GM04504 (cell line): ENCODE measurements around the gene RNF44.
A peak's percentile ranks its signal among the peaks of the same experiment; 100 is the strongest.
"Not testable (repeated sequence)": the region's sequence is repeated elsewhere in the genome, so short reads cannot be mapped to it uniquely, and the experiment has no call there.

ENCODE experiments used
- DNase-seq: peaks from one replicate; pipeline ENCODE4 v3.0.0-alpha.2; 2012; ENCODE audit warnings: low read depth

Gene RNF44

DNA sequence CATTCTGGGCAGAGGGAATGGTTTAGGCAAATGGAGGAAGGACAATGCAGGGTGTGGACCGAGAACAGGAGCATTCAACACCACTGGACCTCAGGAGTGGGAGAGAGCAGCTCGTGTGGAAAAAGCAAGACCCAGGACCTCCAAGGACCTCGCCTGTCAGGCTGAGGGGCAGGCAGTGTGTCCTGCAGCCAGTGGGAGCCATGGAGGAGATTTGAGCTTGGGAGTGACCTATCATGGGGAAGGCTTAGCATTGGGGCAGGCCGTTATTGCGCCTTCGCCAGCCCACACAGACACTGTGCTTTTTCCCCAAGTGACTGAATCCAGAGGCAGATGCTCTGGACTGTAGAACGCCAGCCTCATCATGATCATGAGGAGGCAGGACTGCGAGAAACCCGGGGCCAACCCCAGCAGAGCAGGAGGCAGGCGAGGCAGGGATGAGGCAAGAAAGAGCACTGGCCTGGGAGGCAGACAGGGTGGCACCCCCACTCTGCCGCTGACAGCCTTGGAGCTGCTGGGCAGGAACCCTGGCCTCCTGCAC, 15.2 kb upstream of the RNF44 start:
- no peak for DNase-seq

- not testable (repeated sequence) for DNase-seq
Measured at GRCh38 chr5:176550937-176551336, 13.7 kb upstream of the RNF44 start.

DNA sequence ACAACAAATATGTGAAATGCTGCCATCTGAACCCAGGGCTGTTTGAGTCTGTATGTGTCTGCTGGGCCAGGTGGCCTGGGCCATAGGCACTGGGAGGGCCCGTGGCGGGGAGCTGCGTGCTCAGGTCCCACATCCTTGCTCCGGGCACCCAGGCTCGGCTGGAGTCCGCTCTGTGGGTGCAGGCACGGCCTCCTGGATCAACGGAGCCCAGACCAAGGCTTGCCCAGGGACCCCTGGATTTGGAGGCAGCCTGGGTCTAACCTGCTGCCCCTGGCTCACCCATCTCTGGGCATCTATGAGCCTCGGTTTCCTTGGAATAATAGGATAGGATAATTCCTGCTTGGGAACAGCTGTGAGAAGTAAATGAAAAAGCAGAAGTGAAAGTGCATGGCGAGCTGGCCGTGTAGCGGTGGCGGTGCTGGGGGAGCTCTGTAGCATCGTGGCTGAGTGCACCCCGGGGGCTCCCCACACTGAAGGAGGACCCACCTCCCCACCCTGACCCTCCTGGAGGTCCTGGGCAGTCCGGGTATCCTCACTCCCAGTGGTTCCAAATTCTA, 13.2 kb upstream of the RNF44 start:
- DNase-seq: no peak

DNA sequence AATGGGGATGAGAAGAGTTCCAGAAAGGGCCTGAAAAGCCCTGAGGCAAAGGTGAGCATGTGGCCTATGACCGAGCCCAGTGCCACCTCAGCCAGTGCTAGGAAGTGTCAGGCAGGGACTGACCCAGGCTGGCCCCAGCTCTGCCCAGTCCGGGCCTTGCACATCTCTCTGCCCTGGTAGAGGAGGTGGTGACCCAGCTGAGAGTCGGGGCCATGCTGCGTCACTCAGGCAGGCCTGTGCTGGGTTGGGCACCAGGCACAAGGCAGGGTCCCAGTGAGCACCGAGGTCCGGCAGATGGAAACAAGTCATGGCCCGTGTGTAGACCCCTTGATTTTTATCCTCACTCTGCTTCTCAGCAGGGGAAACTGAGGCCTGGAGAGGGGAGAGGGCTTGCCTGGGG, 12.7 kb upstream of the RNF44 start:
- no peak for DNase-seq

GRCh38 chr5:176548967-176549444, 11.8 kb upstream of the RNF44 start, which contains the start of gene CDHR2:
Gene CDHR2, plus strand, starts transcription at chr5:176549342. Its CDS starts 16,011 bp downstream, at chr5:176565353.
- no peak for DNase-seq

DNA sequence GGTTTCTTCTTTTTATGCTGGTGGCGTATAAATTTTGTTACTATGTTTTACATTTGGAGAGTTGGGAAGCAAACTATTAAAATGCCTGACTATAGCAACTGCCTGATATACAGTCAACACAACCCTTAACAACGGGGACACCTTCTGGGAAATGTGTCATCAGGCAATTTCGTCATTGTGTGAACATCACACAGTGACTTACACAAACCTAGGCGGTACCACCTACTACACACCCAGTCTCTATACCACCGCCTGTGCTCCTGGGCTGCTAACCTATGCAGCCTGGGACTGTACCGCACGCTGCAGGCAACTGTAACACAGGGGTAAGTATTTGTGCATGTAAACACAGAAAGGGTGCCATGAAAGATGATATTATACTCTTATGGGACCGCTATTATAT, 10.6 kb upstream of the RNF44 start:
- no peak for DNase-seq

DNA sequence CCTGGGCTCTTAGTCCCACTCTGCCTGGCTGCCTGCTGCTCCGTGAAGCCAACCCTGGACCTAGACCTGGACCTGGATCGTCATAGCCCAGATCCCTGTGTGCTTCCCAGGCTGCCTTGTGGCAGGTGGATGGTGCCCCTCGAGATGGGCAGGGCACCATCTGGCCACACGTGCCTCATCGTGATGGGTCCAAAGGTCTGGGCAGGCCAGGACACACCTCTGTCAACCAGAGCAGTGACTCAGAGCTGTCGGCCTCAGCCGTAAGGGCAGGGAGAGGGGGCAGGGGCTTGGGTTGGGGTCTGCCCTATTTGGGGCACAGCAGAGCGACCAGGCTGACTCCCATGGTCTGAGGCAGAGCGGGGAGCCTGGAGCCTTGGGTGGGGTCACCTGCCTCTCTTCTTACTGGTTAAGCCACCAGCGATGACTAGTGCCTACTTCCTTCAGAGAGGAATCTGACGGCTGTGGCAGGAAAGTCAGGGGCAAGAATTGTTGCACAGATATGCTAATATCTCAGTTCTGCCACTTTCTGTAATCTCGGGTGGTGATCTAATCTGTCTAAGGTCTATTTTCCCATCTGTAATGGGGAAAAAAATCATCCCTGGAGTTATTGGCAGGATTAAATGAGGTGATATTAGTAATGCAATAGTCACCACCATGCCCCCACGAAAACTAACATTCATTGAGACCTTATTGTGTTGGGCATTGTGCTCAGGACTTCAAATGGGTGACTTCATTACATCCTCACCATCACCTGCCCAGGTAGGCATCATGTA, 8.7 kb upstream of the RNF44 start:
- DNase-seq: no peak

DNA sequence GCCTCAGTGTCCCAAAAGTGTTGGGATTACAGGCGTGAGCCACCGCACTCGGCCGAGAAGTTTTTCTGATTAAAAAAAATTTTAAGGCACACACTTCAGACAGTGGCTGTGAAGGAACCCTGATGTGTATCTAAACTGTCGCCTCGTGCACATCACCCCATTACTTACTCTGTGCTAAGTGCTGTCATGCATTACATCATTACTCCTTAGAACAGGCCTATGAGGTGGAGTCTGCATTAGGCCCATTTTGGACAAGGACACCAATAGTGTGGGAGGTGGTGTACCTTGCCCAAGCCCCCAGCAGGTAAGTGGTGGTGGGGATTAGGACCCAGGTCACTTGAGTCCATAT, 8.2 kb upstream of the RNF44 start:
- DNase-seq: no peak

GRCh38 chr5:176543428-176544182, 6.4 kb upstream of the RNF44 start:
- no peak for DNase-seq

- DNase-seq: no peak
Measured at GRCh38 chr5:176542596-176543427, 5.6 kb upstream of the RNF44 start.

DNA sequence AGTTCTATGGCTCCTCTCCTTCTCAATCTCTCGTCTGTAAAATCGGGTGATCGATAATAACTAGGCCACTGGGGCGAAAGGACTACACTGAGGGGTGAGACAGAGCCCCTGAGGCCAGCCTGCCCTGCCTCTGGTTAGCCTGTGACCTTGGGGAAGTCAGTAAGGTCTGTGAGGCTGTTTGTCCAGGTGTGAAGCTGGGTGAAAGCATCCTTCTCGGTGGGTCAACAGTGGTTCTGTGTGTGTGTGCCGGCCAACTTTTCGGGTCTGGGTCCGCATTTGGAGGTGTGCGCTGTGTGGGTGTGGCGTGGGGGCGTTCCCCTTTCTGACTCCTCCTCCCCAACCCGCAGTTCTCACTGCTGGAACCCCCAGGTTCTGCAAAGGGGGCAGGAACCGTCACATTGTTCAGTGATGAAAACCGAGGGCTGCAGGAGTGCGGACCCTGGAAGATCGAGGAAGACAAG, 5.0 kb upstream of the RNF44 start:
- no peak for DNase-seq

GRCh38 chr5:176541338-176542134, 4.3 kb upstream of the RNF44 start:
- no peak for DNase-seq

GRCh38 chr5:176540956-176541337, 3.7 kb upstream of the RNF44 start:
- no peak for DNase-seq

DNA sequence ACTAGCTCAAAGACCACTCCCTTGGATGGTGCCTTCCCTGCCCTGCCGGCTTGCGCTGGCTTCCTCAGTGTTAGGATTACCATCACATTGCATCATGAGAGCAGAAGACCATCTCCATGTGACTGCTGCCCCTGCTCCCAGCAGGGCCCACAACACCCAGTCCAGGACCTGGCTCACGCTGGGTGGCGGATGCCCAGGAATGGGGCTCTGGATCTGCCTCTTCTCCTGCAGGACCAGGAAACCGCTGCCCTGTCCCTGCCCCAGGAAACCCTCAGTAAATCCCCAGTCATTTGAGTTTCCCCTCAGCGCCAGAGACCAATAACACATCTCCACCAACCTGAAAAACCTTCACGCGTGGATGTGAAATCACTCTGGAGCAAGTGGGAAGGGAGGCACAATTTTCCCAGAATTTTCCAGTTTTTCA, 3.3 kb upstream of the RNF44 start:
- DNase-seq: no peak

DNA sequence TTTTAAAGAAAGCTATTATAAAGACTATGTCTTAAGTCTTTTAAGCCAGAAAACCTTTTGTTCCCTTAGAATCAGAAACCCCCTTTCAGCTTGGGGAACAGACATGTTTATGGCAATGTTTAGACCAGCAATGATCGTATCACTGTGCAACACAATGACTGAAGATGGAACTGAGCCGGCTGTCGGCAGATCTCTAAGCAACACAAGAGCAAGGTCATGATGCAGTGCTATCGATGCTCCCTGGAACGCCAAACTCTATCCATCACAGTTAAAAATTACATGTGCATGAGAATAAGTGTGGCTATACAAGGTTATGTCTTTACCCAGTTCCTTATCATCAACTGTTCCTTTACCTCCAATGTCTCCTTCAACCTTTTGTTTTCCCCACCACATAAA, 1.8 kb upstream of the RNF44 start:
- no peak for DNase-seq

GRCh38 chr5:176538230-176538988, 1.2 kb upstream of the RNF44 start:
- DNase-seq: no peak

DNA sequence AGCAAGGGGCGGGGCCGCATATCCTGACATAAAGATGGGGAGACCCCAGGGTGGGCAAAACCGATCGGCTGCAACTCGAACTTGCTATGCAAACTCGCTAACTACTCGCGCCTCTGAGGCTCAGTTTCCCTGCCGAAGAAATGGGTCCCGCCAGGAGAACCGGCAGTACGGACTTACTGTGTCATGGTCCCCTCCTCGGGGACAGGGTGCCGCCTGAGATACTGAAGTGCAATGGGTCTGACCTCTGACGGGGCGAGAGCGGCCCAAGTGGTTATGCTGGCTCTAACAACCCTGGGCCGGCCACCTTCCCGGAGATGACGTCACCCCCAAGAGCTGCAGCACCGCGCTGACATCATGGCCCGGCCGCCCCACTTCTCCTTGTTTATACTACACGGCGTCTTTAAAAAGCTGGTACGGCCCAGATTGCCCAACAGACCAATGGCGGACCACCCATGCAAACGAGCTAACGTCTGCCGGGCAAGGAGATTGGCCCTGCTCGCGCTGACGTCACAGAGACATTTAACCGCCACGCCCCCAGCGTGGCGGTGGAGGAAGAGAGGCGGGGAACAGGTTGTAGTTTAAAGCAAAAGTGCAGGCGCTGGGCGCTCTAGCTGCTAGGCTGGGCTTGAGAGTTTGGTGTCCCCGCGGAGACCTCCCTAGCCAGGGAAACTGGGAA, 490 bp upstream of the RNF44 start:
- DNase-seq: peak; percentile 98

GRCh38 chr5:176536132-176536901, 885 bp downstream of the RNF44 start:
- peak; percentile 35 for DNase-seq

- DNase-seq: no peak
Measured at GRCh38 chr5:176535664-176536131, 1.5 kb downstream of the RNF44 start.
